ENCODE data around the gene TRIM44.

TRIM44 gene

GRCh38 chr11:35802221-35802620, 139.6 kb downstream of the TRIM44 start:
- no peak for TF ChIP-seq TAF1 (IDR thresholded peaks at IDR 0.05; ENCODE audit: borderline replicate concordance, low read depth, low read length)
- TF ChIP-seq POLR2AphosphoS5 (IDR thresholded peaks at IDR 0.05; ENCODE audit: low read depth, low read length) = no peak
- TF ChIP-seq POLR2A (IDR thresholded peaks at IDR 0.05; ENCODE audit: low read depth, low read length) = no peak
- DNase-seq (ENCODE audit: insufficient read length) = no peak
- peak; percentile 77 for FAIRE-seq

GRCh38 chr11:35802672-35803071, 140.1 kb downstream of the TRIM44 start:
- FAIRE-seq (no peak), DNase-seq (ENCODE audit: insufficient read length) (no peak)
- TF ChIP-seq TAF1 (IDR thresholded peaks at IDR 0.05; ENCODE audit: borderline replicate concordance, low read depth, low read length) = no peak
- no peak for TF ChIP-seq POLR2A (IDR thresholded peaks at IDR 0.05; ENCODE audit: low read depth, low read length)
- TF ChIP-seq POLR2AphosphoS5 (IDR thresholded peaks at IDR 0.05; ENCODE audit: low read depth, low read length) = no peak

- DNase-seq (ENCODE audit: insufficient read length) (no peak), FAIRE-seq (no peak)
- TF ChIP-seq TAF1 (IDR thresholded peaks at IDR 0.05; ENCODE audit: borderline replicate concordance, low read depth, low read length) = no peak
- TF ChIP-seq POLR2A (IDR thresholded peaks at IDR 0.05; ENCODE audit: low read depth, low read length) = no peak
- TF ChIP-seq POLR2AphosphoS5 (IDR thresholded peaks at IDR 0.05; ENCODE audit: low read depth, low read length) = no peak
These were observed 140.5 kb downstream of the TRIM44 start for GRCh38 chr11:35803115-35803514.

GRCh38 chr11:35804451-35805040, 142.0 kb downstream of the TRIM44 start:
- no peak for DNase-seq (ENCODE audit: insufficient read length)
- FAIRE-seq = no peak
- TF ChIP-seq POLR2AphosphoS5 (IDR thresholded peaks at IDR 0.05; ENCODE audit: low read depth, low read length) (no peak), TAF1 (IDR thresholded peaks at IDR 0.05; ENCODE audit: borderline replicate concordance, low read depth, low read length) (no peak), POLR2A (IDR thresholded peaks at IDR 0.05; ENCODE audit: low read depth, low read length) (no peak)

DNA sequence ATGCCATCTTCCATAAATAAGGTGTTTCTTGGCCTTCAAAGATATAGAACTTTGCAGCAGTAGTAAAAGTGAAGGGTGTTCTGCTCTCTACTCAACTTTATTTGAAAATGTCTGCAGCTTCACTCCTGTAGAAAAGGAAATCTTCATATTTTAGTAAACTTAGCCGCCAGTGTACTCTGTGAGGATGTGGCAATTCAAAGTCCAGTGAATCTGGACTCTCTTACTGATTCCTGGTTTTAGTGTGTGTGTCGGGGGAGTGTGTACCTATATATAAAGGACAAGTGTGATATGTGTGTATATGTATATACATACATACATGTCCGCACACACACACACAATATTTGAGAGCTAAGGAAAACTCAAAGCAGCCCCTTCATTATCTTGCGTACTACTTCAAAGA, 147.0 kb downstream of the TRIM44 start:
- no peak for FAIRE-seq
- TF ChIP-seq POLR2A (IDR thresholded peaks at IDR 0.05; ENCODE audit: low read depth, low read length) (no peak), POLR2AphosphoS5 (IDR thresholded peaks at IDR 0.05; ENCODE audit: low read depth, low read length) (no peak), TAF1 (IDR thresholded peaks at IDR 0.05; ENCODE audit: borderline replicate concordance, low read depth, low read length) (no peak)
- no peak for DNase-seq (ENCODE audit: insufficient read length)

- no peak for FAIRE-seq
- DNase-seq (ENCODE audit: insufficient read length) = no peak
- TF ChIP-seq POLR2AphosphoS5 (IDR thresholded peaks at IDR 0.05; ENCODE audit: low read depth, low read length) (no peak), POLR2A (IDR thresholded peaks at IDR 0.05; ENCODE audit: low read depth, low read length) (no peak), TAF1 (IDR thresholded peaks at IDR 0.05; ENCODE audit: borderline replicate concordance, low read depth, low read length) (no peak)
These were observed 147.6 kb downstream of the TRIM44 start for GRCh38 chr11:35810045-35810645.

GRCh38 chr11:35811783-35812182, 149.2 kb downstream of the TRIM44 start:
- TF ChIP-seq POLR2A (IDR thresholded peaks at IDR 0.05; ENCODE audit: low read depth, low read length) (no peak), TAF1 (IDR thresholded peaks at IDR 0.05; ENCODE audit: borderline replicate concordance, low read depth, low read length) (no peak), POLR2AphosphoS5 (IDR thresholded peaks at IDR 0.05; ENCODE audit: low read depth, low read length) (no peak)
- no peak for FAIRE-seq
- no peak for DNase-seq (ENCODE audit: insufficient read length)

DNA sequence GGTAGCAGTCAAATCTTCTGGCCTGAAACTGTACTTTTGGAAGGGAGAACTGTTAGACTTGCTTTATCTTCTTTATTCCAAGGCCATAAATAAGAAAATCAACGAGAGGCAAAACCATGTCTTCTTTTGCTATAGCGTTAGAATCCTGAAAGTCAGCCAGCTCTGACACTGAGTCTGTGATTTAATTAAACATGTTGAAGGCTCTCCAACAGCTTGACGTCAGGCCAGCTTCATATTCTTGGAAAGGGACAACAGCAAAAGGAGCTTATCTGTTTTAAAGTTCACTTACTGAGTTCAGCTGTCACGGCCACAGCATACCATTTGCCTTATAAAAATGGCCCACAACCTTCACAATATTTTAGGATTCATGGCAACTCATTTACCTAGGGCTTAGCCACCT, 150.3 kb downstream of the TRIM44 start:
- TF ChIP-seq POLR2AphosphoS5 (IDR thresholded peaks at IDR 0.05; ENCODE audit: low read depth, low read length) (no peak), TAF1 (IDR thresholded peaks at IDR 0.05; ENCODE audit: borderline replicate concordance, low read depth, low read length) (no peak), POLR2A (IDR thresholded peaks at IDR 0.05; ENCODE audit: low read depth, low read length) (no peak)
- peak; percentile 38 for FAIRE-seq

GRCh38 chr11:35814081-35814695, 151.6 kb downstream of the TRIM44 start:
- TF ChIP-seq POLR2A (IDR thresholded peaks at IDR 0.05; ENCODE audit: low read depth, low read length) (no peak), POLR2AphosphoS5 (IDR thresholded peaks at IDR 0.05; ENCODE audit: low read depth, low read length) (no peak), TAF1 (IDR thresholded peaks at IDR 0.05; ENCODE audit: borderline replicate concordance, low read depth, low read length) (no peak)
- FAIRE-seq (no peak), DNase-seq (ENCODE audit: insufficient read length) (no peak)

More for the DNA sequence above, 150.3 kb downstream of the TRIM44 start:
- DNase-seq (ENCODE audit: insufficient read length) = no peak

DNA sequence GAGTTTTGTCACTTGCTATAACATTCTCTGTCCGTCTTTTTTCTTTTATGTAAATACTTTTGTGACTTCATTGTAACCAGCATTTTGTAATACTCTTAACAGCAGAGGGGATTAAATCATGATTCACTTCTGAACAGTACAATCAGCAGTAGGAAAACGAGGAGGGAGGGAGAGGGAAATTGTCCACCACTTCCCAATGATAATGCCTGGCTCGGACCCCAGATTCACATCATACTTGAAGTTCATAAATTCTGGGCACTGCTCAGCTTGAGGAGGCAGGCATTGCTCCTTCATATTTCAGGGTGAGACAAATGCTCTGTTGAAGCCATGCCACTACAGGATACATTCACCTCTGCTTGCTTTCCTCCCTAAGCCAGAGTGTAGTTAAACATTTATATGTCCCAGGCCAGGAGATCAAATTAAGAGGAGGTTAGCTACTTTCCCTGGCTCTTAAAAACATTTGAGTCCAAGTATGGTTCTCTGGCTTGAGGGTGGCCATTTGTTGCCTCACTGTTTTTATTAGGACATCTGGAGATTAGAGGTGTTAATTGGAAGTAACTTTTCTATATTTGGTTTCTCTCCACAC, 152.2 kb downstream of the TRIM44 start:
- TF ChIP-seq POLR2AphosphoS5 (IDR thresholded peaks at IDR 0.05; ENCODE audit: low read depth, low read length) (no peak), POLR2A (IDR thresholded peaks at IDR 0.05; ENCODE audit: low read depth, low read length) (no peak), TAF1 (IDR thresholded peaks at IDR 0.05; ENCODE audit: borderline replicate concordance, low read depth, low read length) (no peak)
- FAIRE-seq = no peak
- no peak for DNase-seq (ENCODE audit: insufficient read length)

GRCh38 chr11:35815556-35816315, 153.2 kb downstream of the TRIM44 start:
- TF ChIP-seq POLR2A (IDR thresholded peaks at IDR 0.05; ENCODE audit: low read depth, low read length) (no peak), POLR2AphosphoS5 (IDR thresholded peaks at IDR 0.05; ENCODE audit: low read depth, low read length) (no peak), TAF1 (IDR thresholded peaks at IDR 0.05; ENCODE audit: borderline replicate concordance, low read depth, low read length) (no peak)
- no peak for DNase-seq (ENCODE audit: insufficient read length)
- no peak for FAIRE-seq

Measured in GM12892 (cell line).